Activated CD8-positive, alpha-beta T cell treated with anti-CD3 and anti-CD28 coated beads, Interleukin-2, amount 10 ng/mL, durations not matched to agents 7 days and 5 days (primary cell): ENCODE measurements around the gene GRID1. TPM values are rescaled to one million over a fixed set of nuclear protein-coding genes. Genes with fewer than 3 reads are reported as not detected.

Experiments
- ATAC-seq: fragments of 150-1000 bp; cut with Tn5 transposase; one replicate; pipeline ENCODE4 v1.10.0; 2021; ENCODE audit warnings: moderate library complexity
- CTCF ChIA-PET: fragments of 350-600 bp; sonication (Branson Sonifier 250); formaldehyde crosslinking; loops from one replicate; lab custom pipeline; 2021; ENCODE audit warnings: antibody characterized with exemption; lab: Charles Lee
- POLR2A ChIA-PET: fragments of 350-600 bp; sonication (Branson Sonifier 250); formaldehyde crosslinking; loops from one replicate; lab custom pipeline; 2021; ENCODE audit warnings: antibody characterized with exemption; lab: Charles Lee
- DNase-seq: peaks from one replicate; pipeline ENCODE4 v3.0.0-alpha.2; 2020
- H3K27ac Mint-ChIP-seq: one replicate; pipeline ENCODE4 v1.8.0; 2021; ENCODE audit warnings: mild to moderate bottlenecking, mixed read lengths
- H3K27me3 Mint-ChIP-seq: one replicate; pipeline ENCODE4 v1.8.0; 2021; ENCODE audit warnings: low read depth, mixed read lengths
- H3K36me3 Mint-ChIP-seq: one replicate; pipeline ENCODE4 v1.8.0; 2021; ENCODE audit warnings: low read depth, mixed read lengths
- H3K4me1 Mint-ChIP-seq: one replicate; pipeline ENCODE4 v1.8.0; 2021; ENCODE audit warnings: low read depth, mixed read lengths
- H3K4me3 Mint-ChIP-seq: one replicate; pipeline ENCODE4 v1.8.0; 2021; ENCODE audit warnings: mild to moderate bottlenecking, mixed read lengths
- H3K9me3 Mint-ChIP-seq: one replicate; pipeline ENCODE4 v1.8.0; 2022; ENCODE audit warnings: mixed read lengths; ENCODE audit not compliant: insufficient read depth
- total RNA-seq, 2 experiments: library from RNA; stranded (reverse); gene quantifications; one replicate each; pipeline ENCODE4 v1.2.3, GENCODE V29; 2021

GRID1 gene
- total RNA-seq, 2 experiments from 2014 or later: not detected

DNA sequence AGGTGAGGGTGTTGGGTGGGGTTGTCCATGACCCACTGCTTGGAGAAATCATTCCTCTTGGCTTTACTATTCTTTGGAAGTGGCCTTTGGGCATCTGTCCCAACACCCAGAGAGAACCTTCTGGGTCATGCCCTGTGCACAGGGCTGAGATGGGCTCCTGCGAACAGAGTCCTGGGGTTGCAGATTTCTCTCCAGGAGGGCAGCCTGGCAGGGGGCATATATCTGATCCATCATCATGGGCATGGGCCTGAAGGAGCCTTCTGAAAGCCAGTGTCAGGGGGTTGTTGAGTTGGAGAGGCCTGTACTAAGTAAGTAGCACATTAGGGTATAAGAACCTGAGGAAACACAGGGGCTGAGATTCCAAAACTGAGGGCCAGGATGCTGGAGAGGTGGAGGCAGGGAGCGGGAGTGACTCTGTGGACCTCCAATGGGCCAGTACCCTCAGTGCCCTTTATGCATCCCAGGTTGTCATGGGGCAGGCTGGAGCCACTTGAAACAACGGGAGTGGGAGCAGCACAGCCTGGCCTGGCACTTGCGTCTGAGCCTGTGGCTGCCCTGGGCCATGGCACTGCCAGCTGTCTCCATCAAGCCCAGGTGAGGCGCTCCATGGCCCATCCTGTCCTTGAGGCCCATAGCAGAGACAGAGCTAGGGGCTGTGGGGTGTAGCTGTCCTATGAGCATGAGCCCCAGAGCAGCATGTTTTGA lies 203.7 kb downstream of the GRID1 start:
- ATAC-seq: no peak
- no peak for DNase-seq
- no peak overlapping the region for H3K4me3 Mint-ChIP-seq
- POLR2A ChIA-PET: no interaction called here
- H3K27me3 Mint-ChIP-seq: no peaks in the 10 kb centered on the region
- H3K9me3 Mint-ChIP-seq: no peaks in the 10 kb centered on the region
- CTCF ChIA-PET: no interaction called here
- H3K27ac Mint-ChIP-seq: no peak overlapping the region
- no peaks in the 10 kb centered on the region for H3K36me3 Mint-ChIP-seq
- no peaks in the 10 kb centered on the region for H3K4me1 Mint-ChIP-seq

DNA sequence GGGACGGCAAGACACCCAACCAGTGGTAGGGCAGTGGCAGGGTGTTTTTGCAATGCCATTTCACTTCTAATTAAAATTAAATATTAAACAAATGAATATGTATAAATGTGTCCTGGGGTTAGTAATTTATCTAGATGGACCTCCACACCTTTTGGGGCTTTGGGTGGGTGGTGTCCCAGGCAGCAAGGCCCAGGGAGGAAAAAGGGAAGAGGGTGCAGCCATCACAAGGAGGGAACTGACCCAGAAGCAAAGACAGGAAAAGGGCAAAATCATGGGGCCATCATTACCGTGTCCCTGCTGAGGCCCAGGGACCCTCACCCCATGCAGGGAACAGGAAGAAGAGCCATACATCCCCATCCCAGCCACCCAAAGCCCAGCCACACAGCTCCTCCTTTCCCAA lies 204.6 kb downstream of the GRID1 start:
- ChIA-PET CTCF (no interaction called here), POLR2A (no interaction called here)
- H3K4me3 Mint-ChIP-seq: no peak overlapping the region
- no peak for ATAC-seq
- no peak for DNase-seq
- H3K27ac Mint-ChIP-seq: no peak overlapping the region
- no peaks in the 10 kb centered on the region for H3K27me3 Mint-ChIP-seq
- no peaks in the 10 kb centered on the region for H3K36me3 Mint-ChIP-seq
- H3K4me1 Mint-ChIP-seq: no peaks in the 10 kb centered on the region
- H3K9me3 Mint-ChIP-seq: no peaks in the 10 kb centered on the region

DNA sequence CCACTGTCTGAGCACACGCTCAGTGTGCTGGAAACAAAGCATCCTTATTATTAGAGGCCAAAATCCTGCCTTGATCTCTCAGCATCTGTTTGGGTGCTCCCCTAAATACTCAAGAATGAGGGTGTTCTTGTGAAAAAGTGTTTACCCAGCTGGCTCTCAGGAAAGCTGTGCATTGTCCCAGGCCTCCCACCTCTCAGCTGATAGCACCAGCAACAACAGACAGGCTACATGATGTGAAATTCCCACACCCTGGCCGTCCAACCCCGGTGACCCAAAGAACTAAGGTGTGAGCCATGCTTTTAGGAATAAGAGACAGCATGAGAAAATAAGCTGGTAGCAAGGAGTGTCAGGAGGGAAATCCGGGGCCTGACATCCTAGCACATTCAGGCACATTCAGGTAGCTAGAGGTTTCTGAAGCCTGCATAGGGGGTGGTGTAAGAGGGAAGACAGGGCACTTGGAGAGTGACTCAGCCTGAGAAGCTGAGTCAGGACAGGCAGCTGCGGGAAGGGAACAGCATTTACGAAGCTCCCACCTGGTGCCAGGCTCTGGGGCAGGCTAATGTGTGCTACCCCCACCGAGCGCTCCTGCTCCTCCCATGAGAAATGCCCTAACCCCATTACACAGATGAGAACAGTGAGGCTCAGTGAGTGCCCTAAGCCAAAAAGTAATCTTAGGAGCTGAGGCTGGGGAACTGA lies 205.6 kb downstream of the GRID1 start:
- ChIA-PET POLR2A (no interaction called here), CTCF (no interaction called here)
- no peaks in the 10 kb centered on the region for H3K4me1 Mint-ChIP-seq
- no peak overlapping the region for H3K27ac Mint-ChIP-seq
- H3K27me3 Mint-ChIP-seq: no peaks in the 10 kb centered on the region
- no peak overlapping the region for H3K4me3 Mint-ChIP-seq
- H3K9me3 Mint-ChIP-seq: no peaks in the 10 kb centered on the region
- no peaks in the 10 kb centered on the region for H3K36me3 Mint-ChIP-seq
- ATAC-seq: no peak
- DNase-seq: no peak

DNA sequence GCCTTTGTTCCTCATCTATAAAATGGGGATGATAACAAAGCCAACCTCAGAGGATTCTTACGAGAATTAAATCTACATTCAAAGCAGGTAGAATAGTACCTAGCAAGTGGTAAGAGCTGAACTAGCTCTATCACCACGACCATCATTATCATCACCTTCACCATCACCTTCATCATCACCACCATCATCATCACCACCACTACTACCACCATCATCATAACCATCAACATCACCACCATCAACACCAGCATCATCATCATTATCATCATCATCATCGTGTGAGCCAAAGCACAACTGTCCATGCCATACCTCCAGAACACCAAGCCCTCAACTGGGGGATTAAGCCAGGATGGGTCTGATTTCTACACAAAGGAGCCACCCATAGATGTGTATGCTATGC lies 206.8 kb downstream of the GRID1 start:
- CTCF ChIA-PET: no interaction called here
- no peaks in the 10 kb centered on the region for H3K36me3 Mint-ChIP-seq
- no peaks in the 10 kb centered on the region for H3K4me1 Mint-ChIP-seq
- POLR2A ChIA-PET: no interaction called here
- no peak for DNase-seq
- no peaks in the 10 kb centered on the region for H3K9me3 Mint-ChIP-seq
- ATAC-seq: no peak
- H3K27ac Mint-ChIP-seq: no peak overlapping the region
- H3K27me3 Mint-ChIP-seq: no peaks in the 10 kb centered on the region
- H3K4me3 Mint-ChIP-seq: no peak overlapping the region

DNA sequence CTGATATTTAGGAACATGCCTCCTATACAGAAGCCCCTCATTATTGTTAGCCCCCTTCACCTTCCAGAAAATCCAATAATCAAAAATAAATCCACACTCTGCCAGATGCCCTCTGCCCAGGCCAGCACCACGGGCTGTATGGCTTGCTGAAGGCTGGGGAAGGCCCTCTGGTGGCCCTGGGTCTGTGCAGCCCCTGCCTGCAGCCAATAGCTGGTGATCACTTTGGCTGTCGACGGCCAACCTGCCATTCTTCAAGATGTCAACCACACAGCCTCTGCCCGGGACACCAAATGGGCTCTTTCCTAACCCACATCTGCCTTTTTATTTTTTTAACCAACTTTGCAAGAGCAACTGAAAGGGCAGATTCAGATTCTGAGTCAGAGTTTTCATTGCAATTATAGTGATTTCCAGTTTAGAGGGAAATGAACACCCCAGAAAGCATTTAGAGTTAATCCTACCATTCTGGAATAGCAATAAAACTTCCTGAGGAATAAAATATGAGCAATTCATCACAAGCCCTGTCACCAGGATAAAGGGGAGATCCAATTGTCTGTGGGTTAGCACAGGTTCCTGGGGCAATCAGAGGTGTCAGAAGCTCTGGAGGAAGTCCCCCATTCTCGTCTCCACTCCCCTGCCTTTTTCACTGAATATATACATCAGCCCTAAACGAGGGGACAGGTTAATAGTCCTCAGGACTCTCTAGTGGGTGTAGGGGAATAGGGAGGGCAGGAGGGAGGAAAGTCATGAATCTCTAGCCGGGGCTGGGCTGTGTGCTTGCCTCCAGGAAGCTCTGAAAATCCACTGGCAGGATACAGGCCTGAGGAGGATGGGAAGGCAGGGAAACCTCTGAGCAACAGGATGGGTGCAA lies 211.3 kb downstream of the GRID1 start:
- no peak for ATAC-seq
- no peak overlapping the region for H3K4me3 Mint-ChIP-seq
- H3K27me3 Mint-ChIP-seq: no peaks in the 10 kb centered on the region
- CTCF ChIA-PET: no interaction called here
- H3K27ac Mint-ChIP-seq: no peak overlapping the region
- no peaks in the 10 kb centered on the region for H3K9me3 Mint-ChIP-seq
- DNase-seq: no peak
- H3K4me1 Mint-ChIP-seq: no peaks in the 10 kb centered on the region
- H3K36me3 Mint-ChIP-seq: no peaks in the 10 kb centered on the region
- POLR2A ChIA-PET: no interaction called here

DNA sequence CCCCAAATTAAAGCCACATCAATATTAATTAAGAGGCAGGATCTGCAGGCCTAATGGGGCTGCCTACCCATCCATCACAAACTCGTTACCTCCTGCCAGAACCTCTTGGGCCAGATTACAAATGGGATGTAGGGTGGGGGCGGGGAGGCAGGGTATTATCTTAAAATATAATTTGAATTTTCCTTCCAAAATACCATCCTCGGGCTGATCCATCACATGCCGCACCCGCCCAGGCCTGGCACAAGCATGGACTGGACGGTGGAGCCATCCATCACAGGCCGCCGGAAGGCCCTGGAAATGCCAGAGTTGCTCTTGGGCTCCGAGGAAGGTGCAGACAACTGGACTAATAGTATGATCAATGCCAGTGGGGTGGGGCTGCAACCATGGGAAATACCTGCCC lies 212.8 kb downstream of the GRID1 start:
- no peaks in the 10 kb centered on the region for H3K9me3 Mint-ChIP-seq
- CTCF ChIA-PET: no interaction called here
- no peak for ATAC-seq
- DNase-seq: no peak
- H3K36me3 Mint-ChIP-seq: no peaks in the 10 kb centered on the region
- H3K27ac Mint-ChIP-seq: no peak overlapping the region
- H3K27me3 Mint-ChIP-seq: no peaks in the 10 kb centered on the region
- POLR2A ChIA-PET: no interaction called here
- no peaks in the 10 kb centered on the region for H3K4me1 Mint-ChIP-seq
- no peak overlapping the region for H3K4me3 Mint-ChIP-seq

DNA sequence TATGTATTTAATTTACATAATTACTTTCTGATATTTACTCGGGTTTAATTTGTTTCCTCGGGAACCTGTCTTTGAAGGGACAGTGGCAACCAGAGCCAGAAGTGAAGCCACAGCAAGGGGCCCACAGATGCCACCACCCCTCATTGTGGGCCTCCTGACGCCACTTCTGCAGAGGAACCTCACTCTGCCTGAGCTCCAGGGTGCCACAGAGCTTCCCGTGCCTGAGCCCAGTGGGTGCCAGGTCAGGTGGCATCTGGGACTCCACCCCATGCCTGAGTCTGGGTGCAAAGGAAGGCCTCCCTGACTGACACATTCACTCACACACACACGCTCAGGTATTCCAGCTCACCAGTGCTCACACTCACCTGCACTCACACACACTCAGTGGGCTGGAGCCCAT lies 213.7 kb downstream of the GRID1 start:
- ATAC-seq (no peak), DNase-seq (no peak)
- CTCF ChIA-PET: no interaction called here
- Mint-ChIP-seq H3K36me3 (no peaks in the 10 kb centered on the region), H3K4me3 (no peak overlapping the region), H3K27me3 (no peaks in the 10 kb centered on the region), H3K9me3 (no peaks in the 10 kb centered on the region), H3K4me1 (no peaks in the 10 kb centered on the region), H3K27ac (no peak overlapping the region)
- POLR2A ChIA-PET: no interaction called here

DNA sequence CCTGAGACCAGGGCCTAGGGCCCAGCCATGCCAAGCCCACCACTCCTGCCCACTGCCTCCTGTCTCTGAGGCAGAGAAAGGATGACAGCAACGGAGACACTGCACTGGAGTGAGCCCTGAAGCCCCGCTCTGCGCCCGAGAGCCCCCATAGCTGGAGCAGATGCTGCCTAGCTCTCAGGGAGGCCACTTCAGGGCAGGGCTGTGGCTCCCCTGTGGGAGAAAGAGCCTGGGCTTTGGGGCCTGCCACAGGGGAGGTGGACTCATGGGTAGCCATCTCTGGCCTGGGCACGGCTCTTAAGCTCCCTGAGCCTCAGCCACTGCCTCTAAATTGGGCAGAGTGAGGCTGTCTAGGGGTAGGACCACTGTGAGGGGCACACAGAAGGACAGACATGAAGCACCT lies 214.2 kb downstream of the GRID1 start:
- DNase-seq: no peak
- ATAC-seq: no peak
- no peak overlapping the region for H3K27ac Mint-ChIP-seq
- POLR2A ChIA-PET: no interaction called here
- H3K9me3 Mint-ChIP-seq: no peaks in the 10 kb centered on the region
- no peak overlapping the region for H3K4me3 Mint-ChIP-seq
- CTCF ChIA-PET: no interaction called here
- H3K4me1 Mint-ChIP-seq: no peaks in the 10 kb centered on the region
- no peaks in the 10 kb centered on the region for H3K27me3 Mint-ChIP-seq
- H3K36me3 Mint-ChIP-seq: no peaks in the 10 kb centered on the region

DNA sequence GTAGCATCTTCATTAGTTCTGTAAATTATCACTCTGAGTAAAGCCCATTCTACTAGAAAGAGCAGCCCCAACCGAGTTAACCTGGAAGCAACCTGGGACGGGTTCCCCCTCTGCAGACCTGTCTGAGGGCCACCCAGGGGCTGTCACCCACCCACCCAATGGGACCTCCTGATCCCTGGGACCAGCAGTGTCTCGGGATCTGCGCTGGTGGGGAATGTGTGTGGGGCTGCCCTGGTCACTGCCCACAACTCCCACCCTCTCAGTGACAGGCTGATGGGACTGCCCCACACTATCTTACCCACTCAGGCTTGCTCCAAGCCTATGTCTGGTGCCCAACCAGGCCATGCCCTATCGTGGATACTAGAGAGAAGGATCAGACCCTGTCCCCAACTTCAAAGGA lies 215.0 kb downstream of the GRID1 start:
- no peaks in the 10 kb centered on the region for H3K36me3 Mint-ChIP-seq
- ChIA-PET CTCF (no interaction called here), POLR2A (no interaction called here)
- no peaks in the 10 kb centered on the region for H3K4me1 Mint-ChIP-seq
- H3K9me3 Mint-ChIP-seq: no peaks in the 10 kb centered on the region
- DNase-seq: no peak
- H3K27ac Mint-ChIP-seq: no peak overlapping the region
- ATAC-seq: no peak
- no peaks in the 10 kb centered on the region for H3K27me3 Mint-ChIP-seq
- H3K4me3 Mint-ChIP-seq: no peak overlapping the region

DNA sequence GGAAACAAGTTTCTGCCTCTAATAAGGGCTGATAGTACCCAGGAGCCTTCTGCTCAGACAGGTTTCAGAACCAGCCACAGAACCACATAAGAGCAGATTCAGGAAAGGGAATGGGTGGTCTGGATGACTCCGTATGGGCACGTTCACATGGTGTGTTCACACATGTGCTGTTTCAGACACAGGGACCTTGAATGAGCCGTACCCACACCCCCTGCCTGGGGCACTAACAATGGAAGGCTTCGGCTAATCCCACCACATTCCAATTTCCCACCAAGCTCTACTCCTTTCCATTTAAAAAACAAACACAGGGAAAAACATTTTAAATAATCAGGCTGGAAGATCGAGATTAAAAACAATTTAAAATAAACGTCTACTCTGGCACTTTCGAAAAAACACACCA lies 217.3 kb downstream of the GRID1 start:
- ChIA-PET POLR2A (no interaction called here), CTCF (no interaction called here)
- no peak for DNase-seq
- Mint-ChIP-seq H3K4me1 (no peaks in the 10 kb centered on the region), H3K27ac (no peak overlapping the region), H3K27me3 (no peaks in the 10 kb centered on the region), H3K9me3 (no peaks in the 10 kb centered on the region), H3K36me3 (no peaks in the 10 kb centered on the region), H3K4me3 (no peak overlapping the region)
- ATAC-seq: no peak

DNA sequence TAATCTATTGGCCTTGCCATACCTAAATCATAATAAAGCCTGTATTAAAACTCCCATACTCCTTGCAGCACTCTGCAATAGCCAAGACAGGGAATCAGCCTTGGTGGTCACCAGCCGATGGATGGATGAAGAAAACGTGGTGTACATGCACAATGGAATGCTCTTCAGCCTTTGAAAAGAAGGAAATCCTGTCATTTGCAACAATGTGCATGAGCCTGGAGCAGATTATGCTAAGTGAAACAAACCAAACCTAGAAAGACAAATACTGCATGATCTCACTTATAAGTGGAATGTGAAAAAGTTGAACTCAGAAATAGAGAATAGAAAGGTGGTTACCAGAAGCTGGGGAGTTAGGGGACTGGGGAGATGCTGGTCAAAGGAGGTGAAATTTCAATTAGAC lies 218.5 kb downstream of the GRID1 start:
- no peaks in the 10 kb centered on the region for H3K4me1 Mint-ChIP-seq
- DNase-seq (no peak), ATAC-seq (no peak)
- no peak overlapping the region for H3K4me3 Mint-ChIP-seq
- H3K9me3 Mint-ChIP-seq: no peaks in the 10 kb centered on the region
- H3K36me3 Mint-ChIP-seq: no peaks in the 10 kb centered on the region
- ChIA-PET CTCF (no interaction called here), POLR2A (no interaction called here)
- H3K27me3 Mint-ChIP-seq: no peaks in the 10 kb centered on the region
- H3K27ac Mint-ChIP-seq: no peak overlapping the region

DNA sequence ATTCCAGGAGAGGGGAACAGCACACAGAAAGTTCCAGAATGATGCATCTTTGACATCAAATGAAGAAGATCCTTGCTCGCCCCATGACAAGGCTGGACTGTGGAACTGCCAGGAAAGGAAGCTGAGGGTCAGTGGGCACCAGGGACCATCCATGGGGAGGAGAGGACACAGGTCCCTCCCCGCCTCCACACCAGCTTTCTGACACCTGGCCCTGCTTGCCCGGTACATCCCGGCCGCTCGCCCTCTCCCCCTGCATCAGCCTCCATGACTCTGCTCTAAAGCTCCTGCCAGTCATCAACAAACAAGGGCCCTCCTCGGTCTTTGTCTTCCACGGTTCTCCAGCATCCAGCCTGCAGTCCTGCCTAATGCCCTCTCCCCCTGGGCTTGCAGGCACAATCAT lies 222.3 kb downstream of the GRID1 start:
- no peaks in the 10 kb centered on the region for H3K9me3 Mint-ChIP-seq
- no peaks in the 10 kb centered on the region for H3K27me3 Mint-ChIP-seq
- POLR2A ChIA-PET: no interaction called here
- H3K36me3 Mint-ChIP-seq: no peaks in the 10 kb centered on the region
- H3K4me1 Mint-ChIP-seq: no peaks in the 10 kb centered on the region
- DNase-seq (no peak), ATAC-seq (no peak)
- no peak overlapping the region for H3K27ac Mint-ChIP-seq
- H3K4me3 Mint-ChIP-seq: no peak overlapping the region
- CTCF ChIA-PET: no interaction called here
